ENCODE measurements around the gene ARHGAP22. TPM values are rescaled to one million over a fixed set of nuclear protein-coding genes. Genes with fewer than 3 reads are reported as not detected.

Gene ARHGAP22
- total RNA-seq, 4 donors from 2014 or later: 3.2 to 24.0 (median 9.9) TPM

- ATAC-seq (ENCODE audit: low FRiP score): no peak
- no peak for TF ChIP-seq CTCF (IDR thresholded peaks at IDR 0.05)
- no peak for DNase-seq (ENCODE audit: low spot score)
Observed at GRCh38 chr10:48549236-48549635, 55.6 kb downstream of the ARHGAP22 start.

- ATAC-seq (ENCODE audit: low FRiP score) (no peak), DNase-seq (ENCODE audit: low spot score) (no peak)
- TF ChIP-seq CTCF (IDR thresholded peaks at IDR 0.05): no peak
Observed at GRCh38 chr10:48548531-48549135, 56.2 kb downstream of the ARHGAP22 start.

- DNase-seq (ENCODE audit: low spot score) (no peak), ATAC-seq (ENCODE audit: low FRiP score) (no peak)
- no peak for TF ChIP-seq CTCF (IDR thresholded peaks at IDR 0.05)
Observed at GRCh38 chr10:48547981-48548380, 56.9 kb downstream of the ARHGAP22 start.

GRCh38 chr10:48547061-48547895 lies 57.6 kb downstream of the ARHGAP22 start:
- no peak for TF ChIP-seq CTCF (IDR thresholded peaks at IDR 0.05)
- ATAC-seq (ENCODE audit: low FRiP score): no peak
- no peak for DNase-seq (ENCODE audit: low spot score)

- TF ChIP-seq CTCF (IDR thresholded peaks at IDR 0.05): no peak
- ATAC-seq (ENCODE audit: low FRiP score): no peak
Observed at GRCh38 chr10:48545462-48546145, 59.3 kb downstream of the ARHGAP22 start.

GRCh38 chr10:48543182-48543844 lies 61.6 kb downstream of the ARHGAP22 start:
- TF ChIP-seq CTCF (IDR thresholded peaks at IDR 0.05): no peak
- no peak for DNase-seq (ENCODE audit: low spot score)

More at GRCh38 chr10:48545462-48546145, 59.3 kb downstream of the ARHGAP22 start:
- no peak for DNase-seq (ENCODE audit: low spot score)

More at GRCh38 chr10:48543182-48543844, 61.6 kb downstream of the ARHGAP22 start:
- ATAC-seq (ENCODE audit: low FRiP score): no peak

Data from omental fat pad (tissue), 4 donors.